ENCODE results near the gene STON1.
A peak's percentile ranks its signal among the peaks of the same experiment; 100 is the strongest.

STON1 gene

GRCh38 chr2:48620604-48621003 lies 90.7 kb downstream of the STON1 start:
- DNase-seq = no peak

GRCh38 chr2:48622691-48623090 lies 92.7 kb downstream of the STON1 start:
- peak; percentile 31 for DNase-seq

- no peak for DNase-seq
Observed at GRCh38 chr2:48624696-48625095, 94.7 kb downstream of the STON1 start.

- no peak for DNase-seq
Observed at GRCh38 chr2:48626047-48626446, 96.1 kb downstream of the STON1 start.

- DNase-seq = no peak
Observed at GRCh38 chr2:48633143-48633542, 103.2 kb downstream of the STON1 start.

- DNase-seq = no peak
Observed at GRCh38 chr2:48635786-48636185, 105.8 kb downstream of the STON1 start.

- no peak for DNase-seq
Observed at GRCh38 chr2:48638261-48638660, 108.3 kb downstream of the STON1 start.

All from fibroblast of skin of back (primary cell).